NAMALWA (cell line): Measurements from ENCODE around the gene MANF.

ENCODE experiments used
- DNase-seq: peaks from one replicate; pipeline ENCODE4 v3.0.0-alpha.2; 2015; ENCODE audit warnings: low spot score

Gene MANF

DNA sequence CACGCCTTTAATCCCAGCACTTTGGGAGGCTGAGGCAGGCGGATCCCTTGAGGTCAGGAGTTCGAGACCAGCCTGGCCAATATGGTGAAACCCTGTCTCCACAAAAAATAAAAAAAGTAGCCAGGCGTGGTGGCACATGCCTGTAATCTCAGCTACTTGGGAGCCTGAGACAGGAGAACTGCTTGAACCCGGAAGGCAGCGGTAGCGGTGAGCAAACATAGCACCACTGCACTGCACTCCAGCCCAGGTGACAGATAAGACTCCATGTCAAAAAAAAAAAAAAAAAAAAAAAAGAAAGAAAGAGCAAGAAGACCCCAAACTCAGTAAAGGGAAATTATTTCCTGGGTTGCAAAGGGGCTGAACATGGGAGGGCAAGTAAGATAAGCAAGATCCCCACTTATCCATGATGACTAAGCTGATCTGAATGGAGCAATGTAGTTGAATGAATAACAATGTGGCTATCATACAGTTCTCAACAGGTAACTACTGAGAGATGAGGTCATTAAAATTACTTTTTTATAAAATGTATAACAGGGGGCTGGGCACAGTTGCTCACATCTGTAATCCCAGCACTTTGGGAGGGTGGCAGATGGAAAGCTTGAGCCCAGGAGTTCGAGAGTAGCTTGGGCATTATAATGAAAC is 52.0 kb downstream of the MANF start:
- DNase-seq, result no peak
